Measurements from ENCODE around the gene SARDH.

DNA sequence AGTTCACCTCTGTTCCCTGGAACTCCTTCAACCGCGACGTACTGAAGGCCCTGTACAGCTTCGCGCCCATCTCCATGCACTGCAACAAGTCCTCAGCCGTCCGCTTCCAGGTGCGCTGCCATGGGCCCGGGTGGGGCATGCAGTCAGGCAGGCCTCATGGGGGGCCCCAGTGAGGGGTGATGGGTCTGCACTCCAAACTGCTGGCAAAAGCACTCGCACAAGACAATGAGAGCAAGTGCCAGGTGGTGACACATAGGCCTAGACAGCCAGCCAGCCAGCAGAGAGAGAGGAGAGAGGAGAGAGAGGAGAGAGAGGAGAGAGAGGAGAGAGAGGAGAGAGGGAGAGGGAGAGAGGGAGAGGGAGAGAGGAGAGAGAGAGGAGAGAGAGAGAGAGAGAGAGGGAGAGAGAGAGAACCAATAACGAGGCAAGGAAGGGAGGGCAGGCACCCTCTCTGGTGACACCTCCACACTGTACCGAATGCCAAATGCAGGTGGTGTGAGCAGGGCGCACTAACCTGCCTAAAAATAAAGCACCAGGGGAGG lies 81.0 kb downstream of the SARDH start:
- TF ChIP-seq, protein P1, sequence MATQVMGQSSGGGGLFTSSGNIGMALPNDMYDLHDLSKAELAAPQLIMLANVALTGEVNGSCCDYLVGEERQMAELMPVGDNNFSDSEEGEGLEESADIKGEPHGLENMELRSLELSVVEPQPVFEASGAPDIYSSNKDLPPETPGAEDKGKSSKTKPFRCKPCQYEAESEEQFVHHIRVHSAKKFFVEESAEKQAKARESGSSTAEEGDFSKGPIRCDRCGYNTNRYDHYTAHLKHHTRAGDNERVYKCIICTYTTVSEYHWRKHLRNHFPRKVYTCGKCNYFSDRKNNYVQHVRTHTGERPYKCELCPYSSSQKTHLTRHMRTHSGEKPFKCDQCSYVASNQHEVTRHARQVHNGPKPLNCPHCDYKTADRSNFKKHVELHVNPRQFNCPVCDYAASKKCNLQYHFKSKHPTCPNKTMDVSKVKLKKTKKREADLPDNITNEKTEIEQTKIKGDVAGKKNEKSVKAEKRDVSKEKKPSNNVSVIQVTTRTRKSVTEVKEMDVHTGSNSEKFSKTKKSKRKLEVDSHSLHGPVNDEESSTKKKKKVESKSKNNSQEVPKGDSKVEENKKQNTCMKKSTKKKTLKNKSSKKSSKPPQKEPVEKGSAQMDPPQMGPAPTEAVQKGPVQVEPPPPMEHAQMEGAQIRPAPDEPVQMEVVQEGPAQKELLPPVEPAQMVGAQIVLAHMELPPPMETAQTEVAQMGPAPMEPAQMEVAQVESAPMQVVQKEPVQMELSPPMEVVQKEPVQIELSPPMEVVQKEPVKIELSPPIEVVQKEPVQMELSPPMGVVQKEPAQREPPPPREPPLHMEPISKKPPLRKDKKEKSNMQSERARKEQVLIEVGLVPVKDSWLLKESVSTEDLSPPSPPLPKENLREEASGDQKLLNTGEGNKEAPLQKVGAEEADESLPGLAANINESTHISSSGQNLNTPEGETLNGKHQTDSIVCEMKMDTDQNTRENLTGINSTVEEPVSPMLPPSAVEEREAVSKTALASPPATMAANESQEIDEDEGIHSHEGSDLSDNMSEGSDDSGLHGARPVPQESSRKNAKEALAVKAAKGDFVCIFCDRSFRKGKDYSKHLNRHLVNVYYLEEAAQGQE (IDR thresholded peaks at IDR 0.05; ENCODE audit: low read depth), result no peak
- no peak for TF ChIP-seq CBX3 (IDR thresholded peaks at IDR 0.05; ENCODE audit: low read depth)
- TF ChIP-seq FOSL1 (IDR thresholded peaks at IDR 0.05; ENCODE audit: low read depth), result no peak
- TF ChIP-seq EZH2 (IDR thresholded peaks at IDR 0.05), result no peak
- TF ChIP-seq RAD21 (IDR thresholded peaks at IDR 0.05; ENCODE audit: low read depth), result no peak
- TF ChIP-seq POLR2AphosphoS5 (IDR thresholded peaks at IDR 0.05; ENCODE audit: low read depth, low read length), result no peak
- no peak for TF ChIP-seq POLR2A (IDR thresholded peaks at IDR 0.05; ENCODE audit: borderline replicate concordance, extremely low read depth, insufficient read depth, insufficient read length)

Data from HCT116 (cell line).